Activated gamma-delta T cell (primary cell): ENCODE data around the gene KLHL1.

ENCODE experiments used
- DNase-seq: peaks from one replicate; lab custom pipeline; 2025; lab: John Stamatoyannopoulos, UW

The KLHL1 gene

DNA sequence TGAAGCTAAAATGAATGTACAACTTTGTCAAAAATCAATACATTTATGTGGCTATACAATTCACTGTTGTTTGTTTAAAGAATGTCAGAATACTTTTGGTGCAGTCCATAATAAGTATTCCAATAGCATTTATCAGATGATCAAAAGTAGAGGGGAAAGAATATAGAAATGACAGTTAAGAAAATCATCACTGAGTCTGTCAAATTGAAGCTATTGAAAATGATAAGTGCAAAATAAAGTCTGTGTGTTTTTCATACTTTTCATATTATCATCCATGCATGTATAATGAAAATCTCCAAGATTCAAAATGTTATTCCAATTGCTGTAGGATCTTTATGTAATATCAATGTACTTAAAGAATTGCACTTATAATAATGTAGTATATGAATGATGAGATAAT, 93.9 kb downstream of the KLHL1 start:
- DNase-seq = no peak

DNA sequence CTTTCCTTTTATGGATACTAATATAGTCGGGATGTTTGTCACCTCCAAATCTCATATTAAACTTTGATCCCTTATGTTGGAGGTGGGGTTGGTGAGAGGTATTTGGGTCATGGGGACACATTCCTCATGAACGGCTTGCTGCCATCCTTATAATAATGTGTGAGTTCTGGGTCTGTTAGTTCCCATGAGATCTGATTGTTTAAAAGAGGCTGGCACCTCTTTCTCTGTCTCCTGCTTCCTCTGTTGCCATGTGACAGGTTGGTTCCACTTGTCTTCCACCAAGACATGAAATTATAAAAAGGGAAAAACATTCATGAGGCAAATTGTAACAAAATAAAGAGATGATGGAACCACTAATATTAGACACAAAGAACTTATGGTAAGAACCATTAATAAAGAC, 108.4 kb downstream of the KLHL1 start:
- DNase-seq = no peak

DNA sequence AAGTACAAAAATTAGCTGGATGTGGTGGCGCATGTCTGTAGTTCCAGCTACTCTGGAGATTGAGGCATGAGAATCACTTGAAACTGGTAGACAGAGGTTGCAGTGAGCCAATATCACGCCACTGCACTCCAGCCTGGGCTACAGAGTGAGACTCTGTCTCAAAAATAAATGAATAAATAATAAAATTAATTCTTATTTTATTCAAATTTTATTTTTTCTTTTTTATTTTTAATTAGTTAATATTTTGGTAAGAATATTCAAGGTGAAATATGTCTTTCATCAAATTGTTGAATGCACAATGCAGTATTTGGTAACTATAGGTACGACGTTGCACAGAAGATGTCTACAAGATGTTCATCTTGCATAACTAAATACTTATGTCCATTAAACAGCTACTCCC, 111.2 kb downstream of the KLHL1 start:
- DNase-seq = no peak

DNA sequence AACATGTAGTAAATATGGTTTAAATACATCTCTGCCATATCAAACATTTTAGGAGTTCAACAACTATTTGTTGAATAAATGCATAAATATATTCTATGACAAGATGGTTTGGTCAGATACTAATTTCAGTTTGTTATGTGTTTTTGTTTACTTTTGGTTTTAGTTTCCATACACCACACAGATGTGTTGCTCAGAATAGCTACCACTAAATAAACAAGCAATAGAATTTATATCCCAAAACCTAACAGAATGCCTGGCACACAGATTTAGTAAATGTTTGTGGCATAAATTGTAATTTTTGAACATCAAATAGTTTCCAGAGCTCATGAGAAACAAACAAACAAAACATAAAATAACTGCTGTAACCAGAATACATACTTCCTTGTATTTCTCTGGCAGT, 127.5 kb downstream of the KLHL1 start:
- DNase-seq = no peak

DNA sequence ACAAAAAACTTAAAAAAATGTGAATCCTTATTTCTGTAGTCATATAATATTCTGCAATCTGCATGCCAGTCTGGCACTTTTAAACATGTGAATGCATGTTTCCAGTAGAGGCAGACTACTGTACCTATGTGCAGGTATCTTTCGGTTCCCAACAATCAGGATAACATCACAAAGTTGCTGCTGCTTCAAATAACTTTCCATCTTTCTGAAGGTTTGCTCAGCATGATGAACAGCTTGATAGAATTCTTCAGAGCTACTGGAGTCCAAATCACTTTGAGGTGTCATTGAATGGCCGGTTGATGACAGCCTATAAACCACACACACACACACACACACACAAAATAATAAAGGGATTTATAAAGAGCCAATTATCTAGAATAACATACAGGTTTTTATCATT, 132.8 kb downstream of the KLHL1 start:
- DNase-seq = no peak

DNA sequence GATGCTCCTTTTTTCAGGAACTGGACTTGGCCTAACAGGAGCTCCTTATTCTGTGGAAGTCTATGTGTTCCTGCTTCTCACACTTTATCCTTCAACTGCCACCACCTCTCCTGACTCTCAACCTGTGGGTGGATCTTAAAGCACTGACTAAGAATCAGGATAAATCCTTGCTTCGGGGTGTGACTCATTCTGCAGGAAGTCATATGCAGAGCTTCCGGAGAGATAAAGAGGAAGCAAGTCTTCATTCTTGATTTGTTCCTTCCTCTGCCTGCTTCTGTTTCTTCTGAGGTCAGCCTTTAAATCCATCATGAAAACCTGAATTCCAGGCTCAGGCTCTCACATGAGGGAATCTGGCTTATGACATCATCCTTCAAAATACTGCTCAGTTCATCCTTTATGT, 137.7 kb downstream of the KLHL1 start:
- no peak for DNase-seq

DNA sequence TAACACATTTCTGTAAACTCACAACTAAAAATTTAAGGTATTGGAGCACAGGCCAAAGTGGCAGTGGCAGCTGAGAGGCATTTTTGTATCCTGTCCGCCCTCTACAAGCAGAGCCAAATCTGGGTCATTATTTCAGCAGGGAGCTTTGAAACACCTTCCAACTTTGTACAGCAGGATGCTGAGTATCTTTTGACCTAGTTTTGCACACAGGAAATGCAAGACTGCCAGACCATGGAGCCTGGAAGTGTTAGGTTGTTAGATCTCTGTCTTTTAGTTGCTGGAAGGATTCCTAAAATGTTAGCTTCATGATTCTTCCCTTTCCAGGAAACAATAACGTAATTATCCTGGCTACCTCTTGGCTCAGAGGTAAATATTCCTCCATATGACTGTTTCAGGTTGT, 149.2 kb downstream of the KLHL1 start:
- no peak for DNase-seq

DNA sequence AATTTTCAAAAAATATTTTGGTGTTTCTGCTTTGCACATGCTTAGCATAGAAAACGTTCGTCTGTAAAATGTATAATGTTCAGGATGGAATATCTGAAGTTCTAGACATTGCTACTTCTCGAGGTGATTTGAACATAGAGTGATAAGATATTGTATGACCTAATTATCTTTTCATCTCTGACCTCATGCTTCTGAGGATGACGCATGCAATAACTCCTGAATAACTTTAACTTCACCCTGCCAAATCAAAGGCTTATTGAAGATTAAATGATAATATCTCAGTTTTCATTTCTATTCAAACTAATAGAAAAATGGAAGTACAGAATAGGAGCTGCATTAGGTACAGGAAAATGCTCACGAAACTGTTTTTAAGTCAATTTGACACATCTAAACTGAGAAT, 151.4 kb downstream of the KLHL1 start:
- no peak for DNase-seq

DNA sequence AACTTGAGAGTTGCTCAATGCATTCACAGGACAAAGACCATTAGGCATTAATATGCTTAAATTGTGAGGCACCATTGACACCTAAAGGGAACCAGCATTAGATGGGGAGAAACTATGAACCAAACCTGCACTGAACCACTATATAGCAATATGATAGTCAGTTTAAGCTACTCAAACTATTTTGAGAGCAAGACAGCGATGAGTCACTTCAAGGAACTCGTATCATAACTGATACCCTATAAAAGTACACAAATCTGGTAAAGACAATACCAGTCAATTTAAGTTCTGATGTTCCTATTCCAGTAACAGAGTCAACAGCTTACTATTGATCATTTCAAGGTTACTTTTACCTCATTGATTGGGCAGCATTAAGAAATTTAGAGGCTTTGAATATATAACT, 151.9 kb downstream of the KLHL1 start:
- DNase-seq = no peak

DNA sequence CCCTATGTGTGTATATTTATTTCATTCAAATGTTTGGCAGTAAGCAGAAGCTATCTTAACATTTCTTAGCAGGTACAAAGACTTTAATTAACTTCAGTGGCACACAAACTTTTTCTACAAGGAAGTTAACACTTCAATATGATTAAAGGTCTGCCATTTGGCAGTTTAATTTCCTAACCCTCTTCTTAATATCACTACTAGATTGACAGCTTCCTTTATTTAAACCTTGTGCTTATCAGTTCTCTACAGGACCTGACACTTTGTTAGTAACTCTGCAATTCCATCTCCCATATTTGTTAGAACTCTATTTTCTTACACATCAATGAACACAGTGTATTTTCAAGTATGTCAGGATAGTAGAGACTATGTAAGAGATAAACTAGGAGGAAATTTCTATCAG, 153.0 kb downstream of the KLHL1 start:
- no peak for DNase-seq

DNA sequence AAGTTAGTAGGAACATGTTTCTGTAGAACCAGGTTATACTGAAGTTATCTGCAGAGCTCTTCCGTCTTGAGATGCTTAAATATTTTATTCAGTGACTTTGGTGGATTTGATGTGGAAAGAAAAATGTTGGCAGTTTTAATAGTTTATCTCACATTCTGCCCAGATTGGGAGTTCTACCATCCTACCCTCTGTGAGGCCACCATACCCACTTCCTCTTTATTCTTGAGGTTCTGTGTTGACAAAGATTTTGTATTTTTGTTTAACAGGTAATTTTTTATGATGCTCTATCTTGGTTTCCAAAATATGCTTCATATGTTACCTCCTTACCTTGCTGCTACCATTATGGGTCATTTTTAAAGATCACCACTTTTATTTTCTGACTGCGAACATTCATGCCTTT, 156.8 kb downstream of the KLHL1 start:
- no peak for DNase-seq

DNA sequence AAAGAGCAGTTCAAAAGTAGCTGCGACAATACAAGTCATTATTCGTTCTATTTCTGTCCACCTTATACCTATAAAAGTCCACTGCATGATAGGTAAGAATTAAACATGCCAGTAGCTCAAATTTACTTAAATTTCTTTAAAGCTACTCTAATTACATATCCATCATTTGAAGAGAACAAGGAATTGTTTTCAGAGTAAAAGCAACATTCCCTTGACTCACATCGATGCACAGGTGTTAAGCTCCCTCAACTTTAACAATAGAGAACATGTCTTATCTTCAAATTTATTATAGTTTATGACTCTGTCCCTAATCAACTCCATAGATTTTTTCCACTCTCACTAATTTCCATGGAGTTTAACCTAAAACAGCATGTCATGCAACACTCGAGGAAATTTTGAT, 158.1 kb downstream of the KLHL1 start:
- no peak for DNase-seq

DNA sequence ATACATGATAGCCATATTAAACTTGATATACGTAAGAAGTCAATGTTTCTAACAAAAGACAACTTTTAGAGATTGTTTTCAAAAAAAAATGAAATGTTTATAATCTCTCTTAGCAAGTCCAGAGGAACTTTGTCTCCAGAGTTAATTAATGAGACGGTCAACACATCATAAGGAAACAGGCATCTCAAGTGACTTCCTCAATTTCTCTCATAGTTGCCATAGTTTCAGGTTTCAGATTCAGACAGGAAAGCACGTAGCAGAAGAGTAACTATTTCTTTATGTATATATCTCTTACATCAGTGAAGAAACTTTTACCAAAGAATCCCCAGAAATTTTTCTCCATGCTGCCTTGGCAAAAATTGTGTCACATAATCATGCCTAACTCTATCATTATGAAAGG, 160.2 kb downstream of the KLHL1 start:
- no peak for DNase-seq

DNA sequence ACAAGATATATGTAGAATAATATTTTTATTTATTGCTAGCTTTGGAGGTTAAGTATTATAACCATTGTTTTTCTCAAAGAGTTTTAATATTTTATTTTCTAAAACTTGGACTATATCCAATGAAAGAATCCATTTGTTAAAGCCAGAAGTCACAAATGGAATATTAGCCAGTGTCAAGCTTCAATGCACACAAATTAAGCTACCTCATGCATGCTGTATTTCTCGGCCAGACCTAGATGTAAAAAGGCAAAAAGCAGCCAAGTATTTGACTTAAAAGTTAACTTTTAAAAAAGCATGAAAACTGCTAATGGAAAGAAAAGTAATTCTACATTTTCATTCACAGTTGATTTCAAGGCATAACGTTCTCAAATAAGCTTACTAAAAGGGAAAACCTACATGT, 160.7 kb downstream of the KLHL1 start:
- no peak for DNase-seq

DNA sequence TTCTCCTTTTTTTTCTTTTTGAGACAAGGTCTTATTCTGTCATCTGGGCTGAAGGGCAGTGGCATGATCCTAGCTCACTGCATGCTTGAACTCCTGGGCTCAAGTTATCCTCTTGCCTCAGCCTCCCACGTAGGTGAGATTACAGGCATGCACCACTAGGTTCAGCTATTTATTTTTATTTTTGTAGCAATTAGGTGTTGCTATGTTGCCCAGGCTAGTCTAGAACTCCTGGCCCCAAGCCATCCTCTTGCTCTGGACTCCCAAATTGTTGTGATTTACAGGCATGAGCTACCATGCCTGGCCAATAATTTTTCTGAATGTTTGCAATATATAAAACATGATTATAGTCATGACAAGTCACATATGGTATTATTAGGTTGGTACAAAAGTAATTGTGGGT, 161.7 kb downstream of the KLHL1 start:
- no peak for DNase-seq

DNA sequence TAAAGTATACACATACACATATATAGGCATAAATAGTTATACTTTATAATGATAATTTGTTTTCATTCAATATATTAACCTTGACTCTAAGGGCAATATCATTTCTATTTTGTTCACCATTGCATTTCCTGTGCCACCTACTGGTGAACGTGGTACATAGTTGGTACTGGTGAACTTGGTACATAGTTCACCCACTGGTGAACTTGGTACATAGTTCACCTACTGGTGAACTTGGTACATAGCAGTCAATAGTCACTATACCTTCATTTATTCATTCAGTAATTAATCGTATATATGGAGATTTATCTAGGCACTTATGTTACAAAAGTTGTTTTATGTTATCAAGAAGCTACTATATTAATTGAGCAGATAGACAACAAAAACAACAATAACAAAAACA, 173.2 kb downstream of the KLHL1 start:
- no peak for DNase-seq

DNA sequence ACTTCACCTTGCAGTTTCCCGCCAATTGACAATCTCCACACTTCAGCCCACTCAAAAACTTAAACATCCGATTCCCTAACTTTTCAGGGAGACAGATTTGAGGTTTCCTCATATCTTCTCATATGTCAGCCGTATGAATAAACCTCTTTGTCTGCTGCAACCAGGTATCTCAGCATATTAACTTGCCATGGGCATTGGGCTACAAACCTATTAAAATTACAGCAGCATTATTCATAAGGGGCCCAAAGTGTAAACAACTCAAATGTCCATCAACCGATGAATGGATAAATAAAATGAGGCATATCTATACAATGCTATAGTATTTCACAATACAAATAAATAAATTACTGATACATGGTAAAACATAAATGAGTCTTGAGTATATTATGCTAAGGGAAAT, 180.0 kb downstream of the KLHL1 start:
- no peak for DNase-seq

DNA sequence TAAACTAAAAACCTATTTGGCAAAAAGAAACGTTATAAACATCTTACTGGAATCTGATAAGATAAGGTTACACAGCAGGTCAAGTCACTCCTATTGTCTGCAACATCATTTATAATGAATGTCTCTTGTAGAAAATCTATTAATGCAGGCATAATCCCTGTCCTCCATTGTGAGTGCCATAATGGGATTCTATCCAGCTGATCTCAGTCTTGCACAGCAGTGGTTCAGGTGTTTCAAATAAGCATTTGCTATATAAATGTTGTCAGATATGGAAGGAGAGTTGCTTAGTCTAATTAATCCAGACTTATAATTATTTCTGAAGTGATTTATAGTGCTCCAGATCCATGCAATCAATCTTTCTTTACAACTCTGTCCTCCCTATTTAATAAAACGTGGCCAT, 187.1 kb downstream of the KLHL1 start:
- no peak for DNase-seq

DNA sequence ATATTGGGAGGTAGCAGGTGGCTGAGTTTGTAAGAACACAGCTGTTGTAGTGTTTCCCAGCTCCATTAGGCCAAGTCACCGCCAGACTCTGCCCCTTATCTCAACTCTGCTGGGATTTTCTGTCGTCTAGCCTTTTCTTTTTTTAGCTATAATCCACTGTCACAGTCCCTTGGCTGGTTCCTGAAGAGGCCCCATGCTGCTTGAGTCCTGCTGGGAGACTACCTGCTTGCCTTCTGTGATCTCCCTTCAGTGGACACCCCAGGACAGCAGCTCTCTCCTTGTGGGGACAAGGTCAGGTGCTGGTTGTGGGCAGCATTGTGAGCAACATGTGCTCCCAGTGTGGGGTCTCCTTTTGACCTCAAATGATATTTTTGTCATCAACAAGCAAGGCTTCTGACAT, 195.6 kb downstream of the KLHL1 start:
- DNase-seq = no peak

DNA sequence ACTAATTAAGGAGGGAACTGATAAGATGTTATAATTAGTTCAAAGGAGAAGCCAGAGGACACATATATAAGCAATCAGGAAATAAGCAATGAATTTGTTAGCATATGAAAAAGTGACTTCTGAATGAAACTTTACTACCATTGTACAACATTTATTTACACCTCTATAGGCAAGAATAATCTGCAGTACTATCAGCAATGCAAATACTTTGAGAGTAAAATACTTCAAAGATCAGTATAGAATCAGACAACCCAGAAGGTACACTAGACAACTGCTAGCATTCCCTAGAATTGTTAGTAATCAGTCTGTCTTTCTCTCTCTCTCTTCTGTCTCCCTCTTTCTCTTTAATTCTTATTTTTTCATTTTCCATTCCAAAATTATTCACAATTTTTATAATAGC, 197.5 kb downstream of the KLHL1 start:
- DNase-seq = no peak

DNA sequence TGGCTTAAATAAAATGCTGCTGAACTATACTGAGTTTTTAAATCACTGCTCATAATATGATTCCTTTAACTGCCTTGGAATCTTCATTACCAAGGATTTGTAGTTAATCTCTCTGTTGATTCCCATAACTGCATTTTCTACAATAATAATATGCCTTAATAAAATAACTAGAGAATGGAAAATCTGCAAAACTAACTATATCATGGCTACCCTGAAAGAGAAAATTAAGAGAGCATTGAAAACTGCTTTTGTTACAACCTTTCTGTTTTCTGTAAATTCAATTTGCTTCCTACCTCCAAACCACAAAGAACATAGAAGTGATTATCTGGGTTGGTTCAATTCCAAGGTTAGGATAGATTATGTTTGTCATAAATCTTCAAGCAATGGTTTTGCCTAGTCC, 203.5 kb downstream of the KLHL1 start:
- DNase-seq = no peak

DNA sequence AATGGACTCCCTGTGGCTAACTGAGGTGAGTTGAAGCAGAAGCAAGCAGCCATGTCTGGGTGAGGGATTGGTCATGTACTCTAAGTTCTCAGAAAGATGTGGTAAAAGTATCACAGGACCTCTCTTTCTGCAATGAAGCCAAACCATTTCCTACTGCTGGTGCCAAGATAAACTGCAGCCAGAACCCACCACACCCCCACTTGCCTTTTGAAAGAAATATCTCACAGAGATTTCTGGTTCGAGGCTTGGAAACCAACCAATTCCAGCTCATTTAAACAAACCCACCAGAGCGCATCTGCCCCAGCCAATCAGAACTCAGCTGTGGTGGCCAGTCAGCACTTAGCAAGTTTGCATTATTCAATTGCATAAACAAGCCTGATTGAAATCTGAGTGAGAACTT, 205.2 kb downstream of the KLHL1 start:
- no peak for DNase-seq

DNA sequence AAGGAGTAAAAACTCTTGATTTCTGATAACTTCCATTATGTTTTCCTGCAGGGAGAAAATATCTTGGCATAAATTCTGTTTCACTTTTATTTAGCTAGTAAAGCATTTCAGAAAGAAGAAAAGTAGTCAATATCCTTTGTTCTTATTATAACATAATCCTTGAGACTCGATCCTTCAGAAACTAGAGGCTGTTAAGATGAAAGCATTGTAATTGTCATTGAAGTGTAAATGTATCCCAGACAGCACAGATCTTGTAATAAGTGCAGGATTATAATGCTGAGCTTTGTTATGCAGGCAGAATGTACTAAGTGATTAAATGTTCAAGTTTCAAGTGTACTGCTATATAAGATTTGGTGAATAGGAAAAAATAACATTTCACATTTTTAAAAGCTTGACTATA, 225.8 kb downstream of the KLHL1 start:
- DNase-seq = no peak

DNA sequence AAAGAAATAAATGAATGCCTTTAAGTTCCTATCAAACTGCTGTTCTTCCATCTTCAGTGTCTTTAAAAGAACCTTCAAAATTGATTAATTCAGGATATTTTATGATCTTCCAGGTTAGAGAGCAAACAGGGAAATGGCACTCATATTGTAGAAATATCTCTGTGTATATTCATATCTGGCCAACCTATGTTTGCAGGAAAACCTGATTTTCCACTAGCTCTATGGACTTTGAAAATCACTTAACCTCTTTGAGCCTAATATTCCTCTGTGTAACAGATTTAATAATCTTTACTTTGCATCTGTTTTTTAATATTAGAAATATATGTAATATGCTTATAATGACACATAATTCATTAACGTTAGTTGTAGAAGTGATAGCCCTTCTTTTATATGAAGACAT, 228.3 kb downstream of the KLHL1 start:
- DNase-seq = no peak

DNA sequence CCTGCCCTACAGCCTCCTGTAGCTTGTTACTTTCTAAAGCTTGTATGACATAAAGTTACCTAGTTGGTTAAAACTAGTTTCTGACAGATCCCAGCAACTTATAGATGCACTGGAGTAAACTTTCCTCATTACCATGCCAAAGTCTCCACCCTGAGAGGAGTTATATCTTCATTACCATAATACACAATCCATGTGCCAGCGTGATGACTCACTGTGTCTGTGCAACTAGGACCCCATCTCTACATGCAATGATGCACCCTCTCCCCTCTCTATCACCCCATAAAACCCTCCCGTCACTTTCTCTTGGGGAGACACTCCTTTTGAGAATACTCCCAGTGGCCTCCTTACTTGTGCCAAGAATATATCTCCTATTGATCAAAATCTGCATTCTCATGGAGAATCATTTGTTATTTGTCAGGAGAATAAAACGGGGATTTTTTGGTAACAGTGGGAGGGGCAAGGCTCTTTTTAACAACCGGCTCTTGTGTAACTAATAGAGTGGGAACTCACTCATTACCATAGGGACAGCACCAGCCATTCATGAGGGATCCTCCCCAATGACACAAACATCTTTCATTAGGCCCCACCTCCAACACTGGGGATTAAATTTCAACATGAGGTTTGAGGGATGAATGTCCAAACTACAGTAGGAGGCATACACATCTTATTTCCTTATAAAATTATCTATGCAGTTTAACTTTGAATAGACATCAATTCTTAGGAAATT, 235.8 kb downstream of the KLHL1 start:
- no peak for DNase-seq
